GM21529 (cell line): ENCODE results near the gene RNF123.

Source experiments
- ATAC-seq: cut with Tn5 transposase; IDR thresholded peaks from one replicate; pipeline ENCODE4 v1.9.1; 2021; ENCODE audit not compliant: unreplicated experiment

RNF123 gene

GRCh38 chr3:49700453-49701128 is 11.2 kb downstream of the RNF123 start:
- ATAC-seq, result no peak

GRCh38 chr3:49701388-49702077 is 12.2 kb downstream of the RNF123 start:
- no peak for ATAC-seq

GRCh38 chr3:49702672-49703071 is 13.3 kb downstream of the RNF123 start:
- no peak for ATAC-seq

GRCh38 chr3:49703443-49703927 is 14.1 kb downstream of the RNF123 start:
- ATAC-seq, result no peak

- ATAC-seq, result no peak
Measured at GRCh38 chr3:49703956-49704355, 14.6 kb downstream of the RNF123 start.

- no peak for ATAC-seq
Measured at GRCh38 chr3:49704629-49705028, 15.3 kb downstream of the RNF123 start.

GRCh38 chr3:49705390-49705960 is 16.1 kb downstream of the RNF123 start:
- no peak for ATAC-seq

GRCh38 chr3:49706456-49707112 is 17.2 kb downstream of the RNF123 start:
- no peak for ATAC-seq

- ATAC-seq, result no peak
Measured at GRCh38 chr3:49707113-49707480, 17.7 kb downstream of the RNF123 start.

GRCh38 chr3:49709852-49710251 is 20.5 kb downstream of the RNF123 start:
- no peak for ATAC-seq

GRCh38 chr3:49711489-49711888 is 22.1 kb downstream of the RNF123 start:
- ATAC-seq, result no peak

- ATAC-seq, result no peak
Measured at GRCh38 chr3:49712166-49712565, 22.8 kb downstream of the RNF123 start.

- ATAC-seq, result no peak
Measured at GRCh38 chr3:49712631-49713317, 23.4 kb downstream of the RNF123 start.

- no peak for ATAC-seq
Measured at GRCh38 chr3:49713336-49714105, 24.2 kb downstream of the RNF123 start.

GRCh38 chr3:49714728-49715550 is 25.6 kb downstream of the RNF123 start:
- ATAC-seq, result no peak

- no peak for ATAC-seq
Measured at GRCh38 chr3:49715611-49716121, 26.3 kb downstream of the RNF123 start.

- ATAC-seq, result no peak
Measured at GRCh38 chr3:49716169-49716568, 26.8 kb downstream of the RNF123 start.

- no peak for ATAC-seq
Measured at GRCh38 chr3:49716691-49717210, 27.4 kb downstream of the RNF123 start.
